K562 (cell line): ENCODE data around the gene DNMT3L. TPM values are rescaled to one million over a fixed set of nuclear protein-coding genes. Genes with fewer than 3 reads are reported as not detected.

ENCODE experiments used
- ATAC-seq: fragments of 200-7000 bp; cut with Tn5 transposase; 3 replicates; pipeline ENCODE4 v1.9.1; 2020; ENCODE audit warnings: moderate library complexity
- BruUV-seq: library from RNA; stranded (reverse); fragments of 400-500 nt; replicated peaks from 2 replicates; lab custom pipeline; 2021; lab: Mats Ljungman, UMichigan
- CTCF ChIA-PET: fragments of 300-600 bp; formaldehyde crosslinking; extraction: SDS; loops from one replicate; lab custom pipeline; 2021; ENCODE audit warnings: low intra/inter-chr PET ratio; lab: Yijun Ruan, JAX
- POLR2A ChIA-PET: fragments of 300-600, 350-650 bp; sonication (Branson Sonifier 250); formaldehyde crosslinking; extraction: SDS; loops from one replicate; lab custom pipeline; 2021; ENCODE audit warnings: antibody characterized with exemption, inconsistent platforms; lab: Yijun Ruan, JAX
- DNase-seq, 4 experiments: peaks; one replicate each; pipeline versions ENCODE4 v3.0.0 to v3.0.0-alpha.2; 2011 to 2018; ENCODE audit warnings: low spot score in 3 of 4, mixed read lengths in 3 of 4; ENCODE audit errors: extremely low read depth in 1 of 4
- FAIRE-seq: peaks from 2 replicates; lab custom pipeline; 2011; peaks lifted over from hg19 to GRCh38; lab: Jason Lieb, UNC
- H2AFZ ChIP-seq: 2 replicates; pipeline ENCODE4 v1.6.0; 2011; ENCODE audit warnings: low read depth, low read length, control low read depth, inconsistent platforms
- H3K27ac ChIP-seq: fragments of 200-600 bp; 3 replicates; pipeline ENCODE4 v1.8.0; 2011; ENCODE audit warnings: low read depth, mild to moderate bottlenecking, control low read depth, inconsistent platforms, low read length, moderate library complexity, mixed read lengths; ENCODE audit errors: extremely low read depth
- H3K27me3 ChIP-seq, 2 experiments: fragments of 300-600 bp in 1 of 2; 2 replicates in 1 of 2; 3 replicates in 1 of 2; pipeline versions ENCODE4 v1.6.0 to v1.8.0; 2011; ENCODE audit warnings: inconsistent platforms in 2 of 2, low read length in 2 of 2, mild to moderate bottlenecking in 1 of 2, mixed read lengths in 1 of 2, moderate library complexity in 1 of 2; ENCODE audit not compliant: control insufficient read depth in 2 of 2, insufficient read depth in 2 of 2
- H3K36me3 ChIP-seq: fragments of 300-600 bp; 3 replicates; pipeline ENCODE4 v1.8.0; 2011; ENCODE audit warnings: mild to moderate bottlenecking, low read length, inconsistent platforms; ENCODE audit not compliant: control insufficient read depth, insufficient read depth
- H3K4me1 ChIP-seq, 2 experiments: fragments of 200-600 bp in 1 of 2; replicated peaks in 1 of 2; 2 replicates in 1 of 2; 3 replicates in 1 of 2; pipeline versions ENCODE4 v1.5.1 to v1.8.0; 2011; ENCODE audit warnings: inconsistent platforms in 2 of 2, low read length in 2 of 2, mild to moderate bottlenecking in 1 of 2, mixed read lengths in 1 of 2, moderate library complexity in 1 of 2; ENCODE audit not compliant: control insufficient read depth in 2 of 2, insufficient read depth in 2 of 2
- H3K4me2 ChIP-seq: 2 replicates; pipeline ENCODE4 v1.6.1; 2011; ENCODE audit warnings: low read length, control low read depth, inconsistent platforms, mixed read lengths; ENCODE audit not compliant: insufficient read depth
- H3K4me3 ChIP-seq: fragments of 200-600 bp; sonication (generic), shearing (Covaris generic); 2 replicates; pipeline ENCODE4 v1.5.1; 2016; ENCODE audit warnings: control low read depth, inconsistent platforms
- H3K79me2 ChIP-seq: fragments of 200-600 bp; 3 replicates; pipeline ENCODE4 v1.8.0; 2011; ENCODE audit warnings: low read length, inconsistent platforms; ENCODE audit not compliant: control insufficient read depth, insufficient read depth
- H3K9ac ChIP-seq, 2 experiments: 2 replicates each; pipeline versions ENCODE4 v1.6.0 to v1.6.1; 2011; ENCODE audit warnings: low read depth in 2 of 2, low read length in 2 of 2, control low read depth in 1 of 2, inconsistent platforms in 1 of 2, mild to moderate bottlenecking in 1 of 2, mixed read lengths in 1 of 2; ENCODE audit not compliant: insufficient read depth in 1 of 2
- H3K9me1 ChIP-seq: one replicate; pipeline ENCODE4 v1.6.0; 2011; ENCODE audit warnings: inconsistent platforms, mild to moderate bottlenecking, low read length, moderate library complexity; ENCODE audit not compliant: control insufficient read depth, insufficient read depth
- H3K9me3 ChIP-seq: replicated peaks from 2 replicates; pipeline ENCODE4 v1.5.1; 2011; ENCODE audit warnings: low read depth, low read length, inconsistent platforms; ENCODE audit not compliant: control insufficient read depth, insufficient read depth
- H4K20me1 ChIP-seq: replicated peaks from 2 replicates; pipeline ENCODE4 v1.6.1; 2011; ENCODE audit warnings: low read length, inconsistent platforms, mixed read lengths; ENCODE audit not compliant: control insufficient read depth, insufficient read depth
- EGR1 ChIP-seq: fragments of 450-650 bp; conservative IDR thresholded peaks from 2 replicates; pipeline ENCODE4 v1.6.1; 2017; ENCODE audit warnings: mild to moderate bottlenecking
- MTA2 ChIP-seq: fragments of 450-650 bp; IDR thresholded peaks from 2 replicates; pipeline ENCODE4 v1.6.1; 2016; ENCODE audit warnings: low read depth
- OTX1 ChIP-seq: fragments of 450-650 bp; formaldehyde crosslinking; IDR thresholded peaks from 2 replicates; pipeline ENCODE4 v1.4.0; 2022; ENCODE audit warnings: mild to moderate bottlenecking
- ZNF239 ChIP-seq: fragments of 250-450 bp; sonication (Bioruptor Pico); IDR thresholded peaks from 2 replicates; pipeline ENCODE4 v1.4.0; 2020; ENCODE audit warnings: mild to moderate bottlenecking
- ZNF263 ChIP-seq: sonication (generic); formaldehyde crosslinking; IDR thresholded peaks from 2 replicates; pipeline ENCODE4 v1.8.0; 2022; ENCODE audit warnings: mild to moderate bottlenecking, missing genetic modification reagents, borderline replicate concordance
- WGBS: fragments of 100-300 bp; shearing (Covaris generic); methylation state at CpG from one replicate; pipeline ENCODE4 v1.1.6; 2016; ENCODE audit warnings: low coverage, mixed read lengths; ENCODE audit not compliant: insufficient coverage; ENCODE audit errors: missing lambda C conversion rate; 5-methylcytosine and 5-hydroxymethylcytosine counted together
- in situ Hi-C: fragments of 300-500 bp; cut with MboI; formaldehyde crosslinking; loops from 4 replicates; pipeline ENCODE4 v1.15.0; 2018; ENCODE audit warnings: inconsistent platforms, mixed read lengths
- intact Hi-C: fragments of 100-400 bp; cut with micrococcal nuclease; formaldehyde crosslinking; loops from 2 replicates; pipeline ENCODE4 v1.14.2; 2022
- polyA plus RNA-seq, 8 experiments: library from polyadenylated mRNA; depleted of rRNA in 4 of 8; stranded (reverse) in 5 of 8; unstranded in 3 of 8; fragments of >200 nt; fragmentation: Nextera tagmentation in 2 of 8; fragmentation: Illumina TruSeq in 1 of 8; extraction: Ambion mirVana in 2 of 8; extraction: Trizol in 1 of 8; gene quantifications; 2 replicates each; pipeline versions ENCODE4 v1.2.1 to v1.2.3, GENCODE V29; 2011 to 2014; ENCODE audit warnings: inconsistent platforms in 1 of 8, missing spikeins in 1 of 8
- total RNA-seq, 7 experiments: library from RNA; depleted of rRNA in 6 of 7; stranded (reverse); fragments of >200 nt in 6 of 7; fragmentation: Illumina TruSeq in 2 of 7; extraction: Trizol in 2 of 7; gene quantifications; 2 replicates each; pipeline versions ENCODE4 v1.2.1 to v1.2.3, GENCODE V29; 2011 to 2021; ENCODE audit warnings: low replicate concordance in 1 of 7
- TF ChIP-seq, protein P1 (sequence below): IDR thresholded peaks from 2 replicates; pipeline ENCODE4 v1.6.1; 2016; ENCODE audit warnings: missing genetic modification characterization, missing compliant biosample characterization

The DNMT3L gene
- total and polyA plus RNA-seq, 9 of the 15 experiments (the other 6 are each of a cell fraction or from before 2014, with no cell fraction given), result 0.08 TPM; not detected in 8

DNA sequence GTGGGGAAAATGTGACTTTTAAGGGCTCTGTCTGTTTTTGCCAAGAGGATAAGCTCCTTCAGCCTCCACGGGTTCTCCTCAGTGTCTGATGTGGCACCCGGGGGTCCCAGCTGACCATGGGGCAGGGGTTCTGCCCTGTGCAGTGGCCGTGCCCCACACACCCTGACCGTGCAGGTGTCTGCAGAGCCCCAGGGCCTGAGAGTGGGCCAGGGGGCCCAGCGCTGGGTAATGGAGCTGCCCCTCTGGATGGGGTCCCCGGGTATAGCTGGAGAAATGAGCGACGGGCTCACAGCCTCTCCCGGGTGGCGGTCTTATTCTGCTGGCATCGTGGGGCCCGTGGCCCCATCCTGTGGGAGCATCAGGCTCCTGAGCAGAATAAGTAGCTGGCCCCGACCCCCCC lies 35.2 kb upstream of the DNMT3L start (continued):
- TF ChIP-seq, protein P1, sequence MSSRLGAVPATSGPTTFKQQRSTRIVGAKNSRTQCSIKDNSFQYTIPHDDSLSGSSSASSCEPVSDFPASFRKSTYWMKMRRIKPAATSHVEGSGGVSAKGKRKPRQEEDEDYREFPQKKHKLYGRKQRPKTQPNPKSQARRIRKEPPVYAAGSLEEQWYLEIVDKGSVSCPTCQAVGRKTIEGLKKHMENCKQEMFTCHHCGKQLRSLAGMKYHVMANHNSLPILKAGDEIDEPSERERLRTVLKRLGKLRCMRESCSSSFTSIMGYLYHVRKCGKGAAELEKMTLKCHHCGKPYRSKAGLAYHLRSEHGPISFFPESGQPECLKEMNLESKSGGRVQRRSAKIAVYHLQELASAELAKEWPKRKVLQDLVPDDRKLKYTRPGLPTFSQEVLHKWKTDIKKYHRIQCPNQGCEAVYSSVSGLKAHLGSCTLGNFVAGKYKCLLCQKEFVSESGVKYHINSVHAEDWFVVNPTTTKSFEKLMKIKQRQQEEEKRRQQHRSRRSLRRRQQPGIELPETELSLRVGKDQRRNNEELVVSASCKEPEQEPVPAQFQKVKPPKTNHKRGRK, result no peak
- TF ChIP-seq MTA2 (no peak), ZNF239 (CRISPR knock-in tag) (no peak)

DNA sequence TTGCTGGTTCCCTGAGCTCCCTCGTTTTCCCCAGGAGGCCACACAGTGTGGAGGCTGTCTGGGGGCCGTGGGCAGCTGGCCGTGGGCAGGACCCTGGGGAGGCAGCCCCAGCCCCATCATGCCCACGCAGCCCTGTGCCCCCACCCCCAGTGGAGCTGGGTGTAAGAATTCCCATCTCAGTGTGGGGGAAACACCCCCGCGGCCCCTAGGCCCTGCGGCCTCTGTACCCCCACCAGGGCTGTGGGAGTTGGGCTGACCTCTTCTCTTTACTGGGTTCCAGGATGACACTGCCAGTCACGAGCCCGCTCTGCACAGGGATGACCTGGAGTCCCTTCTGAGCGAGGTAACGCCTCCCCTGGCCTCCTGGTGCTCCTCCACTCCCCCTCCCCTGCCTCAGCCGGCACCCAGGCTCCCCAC lies 34.4 kb upstream of the DNMT3L start:
- ChIA-PET CTCF (interaction anchor here (0.6 kb wide), 1 partner anchor 26 kb away, joined by 3 read pairs; no protein-coding TSS in a partner anchor), POLR2A (interaction anchor here (0.9 to 1.3 kb wide), 2 partner anchors 9 to 15 kb away, joined by 3 to 4 read pairs; no protein-coding TSS in a partner anchor)
- ATAC-seq (no peak), FAIRE-seq (no peak), DNase-seq (no peak)
- in situ Hi-C loops, result loop anchor here (25.0 kb wide), 1 partner anchor 134 kb away; no protein-coding TSS in a partner anchor
- BruUV-seq, result no TSS peak
- peaks cover 6% of the 10 kb centered on the region for H3K9me1 ChIP-seq
- H3K27ac ChIP-seq, result no peak overlapping the region
- no peak overlapping the region for H3K4me2 ChIP-seq
- no peak overlapping the region for H3K4me3 ChIP-seq
- H3K79me2 ChIP-seq, result peaks cover 12% of the 10 kb centered on the region
- peaks cover 11 to 75% of the 10 kb centered on the region in 2 experiments for H3K4me1 ChIP-seq
- H3K36me3 ChIP-seq, result no peaks in the 10 kb centered on the region; the same call in 2 of the 3 replicates
- peaks cover 3 to 22% of the 10 kb centered on the region in 2 experiments; a peak in 3 of 5 replicates for H3K27me3 ChIP-seq
- TF ChIP-seq EGR1 (0 out of 2 replicates have a peak, but pooled peaks have one; percentile 7), OTX1 (CRISPR knock-in tag) (no peak), ZNF263 (CRISPR knock-in tag) (peak; percentile 73; the same call in 1 of the 2 replicates)
- intact Hi-C loops, result loop anchor here (2.0 kb wide), 1 partner anchor 283 kb away; the partner anchor contains the start of gene TRAPPC10
- H4K20me1 ChIP-seq, result peaks cover 8% of the 10 kb centered on the region; the same call in 1 of the 2 replicates
- H3K9me3 ChIP-seq, result no peaks in the 10 kb centered on the region
- WGBS, result 8% methylated on average over 10 of the region's 12 CpGs
- H2AFZ ChIP-seq, result no peak overlapping the region
- H3K9ac ChIP-seq, result no peak overlapping the region; a peak in 1 of 4 replicates
